Fibroblast of pulmonary artery (primary cell): ENCODE measurements around the gene NPTX1.
"Not testable (repeated sequence)": the region's sequence is repeated elsewhere in the genome, so short reads cannot be mapped to it uniquely, and the experiment has no call there.

Source experiments
- DNase-seq: peaks from one replicate; pipeline ENCODE4 v3.0.0-alpha.2; 2010; ENCODE audit warnings: low read depth
- H3K4me3 ChIP-seq: replicated peaks from 2 replicates; pipeline ENCODE4 v1.5.1; 2011; ENCODE audit warnings: low read depth, mild to moderate bottlenecking, control low read depth, low read length, moderate library complexity
- TF ChIP-seq, protein P1 (sequence below): IDR thresholded peaks from 2 replicates; pipeline ENCODE4 v1.5.1; 2011; ENCODE audit warnings: mild to moderate bottlenecking, control low read depth, low read length, inconsistent platforms; ENCODE audit errors: missing control alignments

Gene NPTX1

DNA sequence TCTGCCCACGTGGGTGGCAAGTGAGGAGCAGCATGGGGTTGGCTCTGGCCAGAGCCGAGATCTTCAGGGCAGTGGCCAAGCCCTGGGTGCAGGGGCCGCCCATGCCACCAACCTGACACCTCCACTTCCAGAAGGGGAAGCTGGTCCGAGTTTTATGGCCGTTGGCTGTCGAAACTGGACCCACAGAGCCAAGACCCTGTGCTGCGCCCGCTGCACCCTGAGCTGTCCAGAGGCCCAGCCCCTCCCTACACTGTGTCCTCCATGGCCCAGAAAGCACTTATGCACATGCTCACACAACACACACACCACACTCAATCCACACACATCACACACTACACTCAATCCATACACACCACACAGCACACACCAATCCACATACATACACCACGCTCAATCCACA lies 34.4 kb upstream of the NPTX1 start:
- TF ChIP-seq, protein P1, sequence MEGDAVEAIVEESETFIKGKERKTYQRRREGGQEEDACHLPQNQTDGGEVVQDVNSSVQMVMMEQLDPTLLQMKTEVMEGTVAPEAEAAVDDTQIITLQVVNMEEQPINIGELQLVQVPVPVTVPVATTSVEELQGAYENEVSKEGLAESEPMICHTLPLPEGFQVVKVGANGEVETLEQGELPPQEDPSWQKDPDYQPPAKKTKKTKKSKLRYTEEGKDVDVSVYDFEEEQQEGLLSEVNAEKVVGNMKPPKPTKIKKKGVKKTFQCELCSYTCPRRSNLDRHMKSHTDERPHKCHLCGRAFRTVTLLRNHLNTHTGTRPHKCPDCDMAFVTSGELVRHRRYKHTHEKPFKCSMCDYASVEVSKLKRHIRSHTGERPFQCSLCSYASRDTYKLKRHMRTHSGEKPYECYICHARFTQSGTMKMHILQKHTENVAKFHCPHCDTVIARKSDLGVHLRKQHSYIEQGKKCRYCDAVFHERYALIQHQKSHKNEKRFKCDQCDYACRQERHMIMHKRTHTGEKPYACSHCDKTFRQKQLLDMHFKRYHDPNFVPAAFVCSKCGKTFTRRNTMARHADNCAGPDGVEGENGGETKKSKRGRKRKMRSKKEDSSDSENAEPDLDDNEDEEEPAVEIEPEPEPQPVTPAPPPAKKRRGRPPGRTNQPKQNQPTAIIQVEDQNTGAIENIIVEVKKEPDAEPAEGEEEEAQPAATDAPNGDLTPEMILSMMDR, result no peak
- no peak for DNase-seq
- no peak overlapping the region for H3K4me3 ChIP-seq

DNA sequence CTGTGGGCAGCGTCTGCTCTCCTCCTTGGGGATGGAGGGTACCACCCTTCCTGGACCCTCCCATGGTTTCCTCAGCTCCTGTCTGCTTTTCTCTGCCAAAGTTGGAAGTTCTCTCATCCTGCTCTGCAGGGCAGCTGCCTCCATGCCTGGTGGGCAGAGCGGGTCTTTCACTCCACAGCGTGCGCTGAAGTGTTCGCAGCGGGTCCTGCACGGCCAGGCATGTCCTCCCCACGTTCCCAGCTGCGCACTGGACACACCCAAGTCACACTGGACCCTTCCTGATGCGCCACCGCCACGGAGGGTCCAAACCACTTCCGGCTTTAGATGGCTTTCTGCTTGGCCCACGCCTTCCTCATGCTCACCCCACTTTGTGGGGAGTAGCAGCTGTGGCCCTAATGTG lies 33.7 kb upstream of the NPTX1 start:
- no peak overlapping the region for H3K4me3 ChIP-seq
- TF ChIP-seq, protein P1, result no peak
- DNase-seq, result no peak

DNA sequence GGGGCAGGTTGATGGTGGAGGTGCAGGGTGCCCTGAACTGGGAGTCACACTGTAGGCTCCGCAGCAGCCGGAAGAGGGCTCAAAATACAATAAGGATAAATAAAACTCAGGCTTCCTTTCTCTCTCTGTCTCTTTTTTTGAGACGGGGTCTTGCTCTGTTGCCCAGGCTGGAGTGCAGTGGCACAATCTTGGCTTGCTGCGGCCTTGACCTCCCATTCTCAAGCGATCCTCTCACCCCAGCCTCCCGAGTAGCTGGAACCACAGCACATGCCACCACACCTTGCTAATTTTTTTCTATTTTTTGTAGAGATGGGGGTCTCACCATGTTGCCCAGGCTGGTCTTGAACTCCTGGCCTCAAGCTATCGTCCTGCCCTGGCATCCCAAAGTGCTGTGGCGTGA lies 32.9 kb upstream of the NPTX1 start:
- H3K4me3 ChIP-seq, result no peak overlapping the region
- TF ChIP-seq, protein P1, result no peak
- DNase-seq, result no peak

DNA sequence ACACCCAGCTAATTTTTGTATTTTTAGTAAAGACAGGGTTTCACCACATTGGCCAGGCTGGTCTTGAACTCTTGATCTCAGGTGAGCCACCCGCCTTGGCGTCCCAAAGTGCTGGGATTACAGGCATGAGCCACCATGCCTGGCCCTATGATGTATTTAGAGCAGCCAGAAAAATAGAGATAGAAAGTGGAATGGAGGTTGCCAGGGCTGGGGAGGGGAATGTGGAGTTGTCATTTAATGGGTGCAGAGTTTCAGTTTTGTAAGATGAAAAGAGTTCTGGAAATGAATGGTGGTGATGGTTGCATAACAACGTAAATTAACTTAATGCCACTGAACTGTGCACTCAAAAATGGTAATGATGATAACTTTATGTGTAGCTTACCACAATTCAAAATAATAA lies 31.6 kb upstream of the NPTX1 start:
- TF ChIP-seq, protein P1, result no peak
- no peak overlapping the region for H3K4me3 ChIP-seq
- DNase-seq, result no peak

DNA sequence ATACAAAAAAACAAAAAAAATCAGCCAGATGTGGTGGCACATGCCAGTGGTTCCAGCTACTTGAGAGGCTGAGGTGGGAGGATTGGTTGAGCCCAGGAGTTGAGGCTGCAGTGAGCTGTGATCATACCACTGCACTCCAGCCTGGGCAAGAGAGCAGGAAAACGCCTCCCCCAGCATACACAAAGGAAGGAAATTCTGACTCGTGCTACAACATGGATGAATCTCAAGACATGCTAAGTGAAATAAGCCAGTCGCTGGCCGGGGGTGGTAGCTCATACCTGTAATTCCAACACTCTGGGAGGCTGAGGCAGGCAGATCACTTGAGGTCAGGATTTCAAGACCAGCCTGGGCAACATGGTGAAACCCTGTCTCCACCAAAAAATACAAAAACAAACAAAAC lies 30.8 kb upstream of the NPTX1 start:
- H3K4me3 ChIP-seq, result not testable (repeated sequence)
- peak; percentile 13 for DNase-seq

DNA sequence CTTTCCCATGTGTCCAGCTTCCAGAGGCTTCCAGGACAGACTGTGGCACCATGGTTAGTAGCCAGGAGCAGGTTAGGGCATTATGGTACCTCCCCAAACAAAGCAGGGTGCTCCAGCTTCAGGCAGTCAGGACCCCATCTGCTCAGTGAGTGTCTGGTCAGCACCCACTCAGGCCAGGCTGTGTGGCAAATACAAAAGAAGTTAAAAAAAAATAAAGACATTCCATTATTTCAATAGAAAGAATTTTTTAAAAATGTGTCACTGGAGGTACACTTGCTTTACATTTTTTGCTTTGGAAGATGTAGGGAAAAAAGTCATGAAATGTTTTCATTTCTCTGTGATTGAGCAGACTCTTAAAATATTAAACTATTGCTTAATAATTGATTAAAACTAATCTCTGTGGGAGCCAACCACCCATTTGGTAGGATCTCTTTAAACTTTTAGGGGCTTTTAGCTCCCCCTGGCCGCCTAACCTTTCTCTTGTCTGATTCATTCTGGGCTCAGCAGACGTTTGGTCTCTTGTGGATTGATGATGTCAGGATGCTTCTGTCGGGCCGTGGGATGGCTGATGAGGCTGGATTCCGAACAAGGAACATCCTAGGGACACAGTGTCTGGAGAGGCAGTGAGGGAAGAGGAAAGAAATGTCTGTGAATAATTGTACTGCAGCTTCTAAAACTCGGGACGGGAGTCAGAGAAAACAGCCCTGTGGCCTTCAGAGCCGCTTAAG lies 28.4 kb upstream of the NPTX1 start:
- H3K4me3 ChIP-seq, result no peak overlapping the region
- DNase-seq, result peak; percentile 35
- TF ChIP-seq, protein P1, result no peak

DNA sequence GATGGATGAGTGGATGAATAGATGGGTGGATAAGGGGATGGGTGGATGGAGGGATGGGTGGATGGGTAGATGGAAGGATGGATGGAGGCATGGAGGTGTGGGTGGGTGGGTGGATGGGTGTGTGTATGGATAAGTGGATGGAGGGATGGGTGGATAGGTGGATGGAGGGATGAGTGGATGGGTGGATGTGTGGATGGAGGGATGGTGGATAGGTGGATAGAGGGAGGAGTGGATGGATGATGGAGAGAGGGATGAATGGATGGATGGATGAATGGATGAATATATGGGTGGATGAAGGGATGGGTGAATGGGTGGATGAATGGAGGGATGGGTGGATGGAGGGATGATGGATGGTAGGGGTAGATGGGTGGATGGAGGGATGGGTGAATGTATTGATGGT lies 27.5 kb upstream of the NPTX1 start:
- TF ChIP-seq, protein P1, result no peak
- DNase-seq, result no peak
- no peak overlapping the region for H3K4me3 ChIP-seq

DNA sequence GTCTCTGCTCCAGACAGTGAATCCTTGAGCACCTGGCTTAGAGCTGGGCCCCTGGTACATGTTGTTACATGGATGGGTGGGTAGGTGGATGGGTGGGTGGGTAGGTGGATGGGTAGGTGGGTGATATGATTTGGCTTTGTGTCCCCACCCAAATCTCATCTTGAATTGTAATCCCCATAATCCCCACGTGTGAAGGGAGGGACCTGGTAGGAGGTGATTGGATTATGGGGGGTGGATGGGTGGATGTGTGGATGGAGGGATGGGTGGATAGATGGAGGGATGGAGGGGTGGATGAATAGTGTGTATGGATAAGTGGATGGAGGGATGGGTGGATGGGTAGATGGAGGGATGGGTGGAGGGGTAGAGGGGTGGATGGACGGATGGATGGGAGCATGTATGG lies 26.6 kb upstream of the NPTX1 start:
- TF ChIP-seq, protein P1, result no peak
- no peak overlapping the region for H3K4me3 ChIP-seq
- DNase-seq, result no peak
